ENCODE measurements around the gene CCDC159.
"Not testable (repeated sequence)": the region's sequence is repeated elsewhere in the genome, so short reads cannot be mapped to it uniquely, and the experiment has no call there.

CCDC159 gene

DNA sequence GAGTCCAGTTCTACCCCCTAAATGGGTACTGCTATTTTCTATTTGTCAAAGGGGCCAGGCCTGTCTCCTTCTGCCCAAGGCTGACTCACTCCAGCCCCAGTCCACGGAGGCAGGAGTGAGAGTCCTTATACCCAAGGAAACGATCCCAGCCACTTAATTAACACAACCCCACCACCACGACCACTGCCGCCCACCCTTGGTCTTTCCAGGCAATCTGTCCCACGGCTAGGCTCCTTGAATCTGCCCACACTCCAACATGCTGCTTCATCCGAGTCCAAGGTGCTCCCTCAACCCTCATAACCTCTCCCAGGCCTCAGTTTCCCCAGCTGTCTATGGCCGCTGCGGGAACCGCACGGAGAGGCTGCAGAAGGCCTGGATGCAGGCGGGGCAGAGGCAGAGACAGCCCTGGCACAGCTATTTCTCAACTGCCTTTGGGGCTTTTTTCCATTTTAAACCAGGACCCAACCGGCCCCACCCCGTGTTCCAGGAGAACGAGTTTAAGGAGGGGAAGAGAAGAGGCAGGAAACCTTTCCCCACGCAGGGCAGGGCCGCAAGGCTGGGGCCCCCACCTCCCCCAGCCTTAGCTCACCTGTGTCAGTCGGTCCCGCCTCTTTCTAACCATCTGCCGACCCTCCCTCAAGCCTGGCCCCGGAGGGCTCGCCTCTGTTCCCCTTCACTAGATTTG, 7.6 kb upstream of the CCDC159 start:
- peak; percentile 24 for DNase-seq

DNA sequence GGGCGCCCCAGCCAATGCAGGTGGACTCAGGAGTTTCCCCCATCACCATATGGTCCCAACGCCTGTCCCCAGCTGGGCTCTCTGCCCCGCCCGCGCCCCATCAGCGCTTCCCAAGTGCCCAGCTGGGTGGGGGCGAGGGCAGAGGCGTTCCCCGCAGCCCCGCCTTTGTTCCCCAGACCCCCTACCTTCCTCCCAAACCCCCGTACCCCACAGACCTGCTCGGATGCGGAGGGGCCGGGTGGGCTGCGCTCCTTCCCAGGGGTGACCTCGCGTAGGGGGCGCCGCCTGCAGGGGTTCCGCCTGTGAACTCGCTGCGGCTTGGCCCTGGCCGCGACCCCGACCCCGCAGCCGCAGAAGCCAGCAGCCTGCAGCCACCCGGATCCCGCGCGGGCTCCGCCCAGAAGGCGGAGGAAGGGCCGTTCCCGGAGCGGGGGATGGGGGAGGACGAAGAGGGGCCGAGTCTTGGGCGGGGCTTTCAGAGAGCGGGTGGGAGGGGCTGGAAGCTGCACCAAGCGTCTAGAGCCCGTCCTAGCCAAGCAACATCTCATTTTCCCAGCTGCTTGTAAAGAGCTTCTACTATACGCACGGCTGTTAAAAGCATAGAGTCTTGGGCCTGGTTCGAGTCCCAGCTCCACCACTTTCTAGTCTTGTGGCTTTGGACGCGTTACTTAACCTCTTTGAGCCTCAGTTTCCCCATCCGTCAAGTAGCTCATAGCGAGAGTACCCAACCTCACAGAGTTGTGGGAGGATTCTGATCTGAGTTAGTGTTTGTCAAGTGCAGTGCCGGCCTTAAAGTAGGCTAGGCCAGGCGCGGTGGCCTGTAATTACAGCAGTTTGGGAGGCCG, 6.8 kb upstream of the CCDC159 start, which contains the start of gene RAB3D:
Gene RAB3D (minus strand): TSS at position 404 of the 845 bp plus-strand sequence. CDS start 2,258 bp downstream, outside the sequence.
- DNase-seq, result peak; percentile 96

- DNase-seq, result not testable (repeated sequence)
Observed at GRCh38 chr19:11340099-11340467, 6.2 kb upstream of the CCDC159 start.

DNA sequence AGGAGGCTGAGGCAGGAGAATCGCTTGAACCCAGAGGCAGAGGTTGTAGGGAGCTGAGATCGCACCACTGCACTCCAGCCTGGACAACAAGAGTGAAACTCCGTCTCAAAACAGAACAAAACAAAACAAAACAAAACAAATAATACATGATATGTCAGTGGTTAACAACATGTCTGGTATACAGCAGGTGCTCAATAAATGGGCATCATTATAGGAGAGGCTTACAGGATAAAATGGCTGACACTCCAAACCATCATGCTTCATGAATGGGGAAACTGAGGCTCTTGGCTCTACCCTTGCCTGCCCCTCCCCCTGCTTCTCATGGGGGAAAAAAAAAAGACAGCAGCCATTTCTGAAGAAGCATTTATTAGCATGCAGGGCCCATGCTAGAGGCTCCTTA, 3.9 kb upstream of the CCDC159 start:
- DNase-seq, result no peak

- DNase-seq, result no peak
Observed at GRCh38 chr19:11345122-11345803, 1.1 kb upstream of the CCDC159 start.

- no peak for DNase-seq
Observed at GRCh38 chr19:11347546-11348039, 1.3 kb downstream of the CCDC159 start.

- DNase-seq, result no peak
Observed at GRCh38 chr19:11349171-11349570, 2.9 kb downstream of the CCDC159 start.

DNA sequence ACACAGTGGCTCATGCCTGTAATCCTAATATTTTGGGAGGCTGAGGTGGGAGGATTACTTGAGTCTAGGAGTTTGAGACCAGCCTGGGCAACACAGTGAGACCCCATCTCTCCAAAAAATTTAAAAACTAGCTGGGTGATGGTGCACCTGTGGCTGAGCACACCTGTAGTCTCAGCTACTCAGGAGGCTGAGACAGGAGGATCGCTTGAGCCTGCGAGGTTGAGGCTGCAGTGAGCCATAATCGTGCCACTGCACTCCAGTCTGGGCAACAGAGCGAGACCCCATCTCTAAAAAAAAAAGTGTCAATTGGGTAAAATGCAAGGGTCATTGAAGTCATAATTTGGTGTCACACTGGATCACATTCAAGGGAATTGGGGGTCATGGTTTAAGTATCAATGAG, 7.8 kb downstream of the CCDC159 start:
- not testable (repeated sequence) for DNase-seq

DNA sequence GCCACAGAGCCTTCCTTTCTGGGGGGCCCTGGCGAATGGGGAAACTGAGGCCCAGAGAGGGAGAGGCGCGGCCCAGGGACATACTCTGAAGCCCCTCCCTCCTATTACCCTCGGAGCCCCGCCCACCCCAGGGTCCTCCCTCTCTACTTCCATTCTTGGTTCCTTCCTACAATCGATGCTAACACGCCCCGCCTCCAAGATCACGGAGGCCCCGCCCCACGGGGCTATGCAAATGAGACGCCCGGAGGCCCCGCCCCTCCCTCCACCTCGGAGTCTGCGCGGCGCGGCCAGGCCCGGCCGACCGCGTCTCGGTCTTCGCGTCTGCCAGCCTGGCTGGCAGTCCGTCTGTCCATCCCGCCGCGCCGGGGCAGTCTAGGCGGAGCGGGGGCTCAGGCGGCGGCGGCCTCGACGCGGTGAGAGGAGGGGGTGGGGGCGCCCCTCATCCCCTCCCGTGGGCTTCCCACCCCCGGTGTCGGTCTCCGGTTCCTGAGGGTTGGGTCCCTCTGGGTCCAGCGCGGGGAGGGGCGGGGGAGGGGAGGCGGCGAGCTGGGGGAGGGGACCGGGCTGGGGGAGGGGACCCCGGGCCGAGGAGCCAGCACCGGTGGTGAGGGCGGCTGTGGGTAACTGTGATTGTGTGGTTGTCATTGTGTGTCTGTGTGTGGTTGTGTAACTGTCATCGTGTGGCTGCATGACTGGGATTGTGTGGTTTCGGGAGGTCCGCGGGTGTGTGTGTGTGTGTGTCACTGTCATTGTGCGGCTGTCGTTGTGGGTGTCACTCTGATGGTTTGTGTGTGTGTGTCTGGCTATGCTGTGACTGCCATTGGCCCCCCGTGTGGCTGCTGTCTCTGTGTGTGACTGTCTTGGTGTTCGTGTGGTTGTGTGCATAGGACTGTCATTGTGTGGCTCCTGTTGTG, 9.1 kb downstream of the CCDC159 start, which contains the start of gene PLPPR2:
Gene PLPPR2 (plus strand): TSS at position 273 of the 914 bp plus-strand sequence. CDS start 2,242 bp downstream, outside the sequence.
- DNase-seq, result peak; percentile 94

DNA sequence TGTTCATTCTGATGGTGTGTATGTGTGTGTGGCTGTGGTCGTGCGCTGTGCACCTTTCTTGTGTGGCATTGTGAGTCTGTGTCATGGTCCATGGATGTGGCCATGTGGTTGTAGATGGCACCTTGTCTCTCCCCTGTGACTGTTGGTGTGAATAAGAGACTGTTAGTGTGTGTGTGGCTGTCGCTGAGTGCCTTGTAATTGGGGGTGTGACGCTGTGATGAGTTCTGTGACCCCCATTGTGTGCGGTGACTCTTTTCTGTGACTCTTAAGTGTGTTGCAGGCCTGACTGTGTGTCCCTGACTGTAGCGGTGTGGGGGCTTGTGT, 9.7 kb downstream of the CCDC159 start:
- no peak for DNase-seq

DNA sequence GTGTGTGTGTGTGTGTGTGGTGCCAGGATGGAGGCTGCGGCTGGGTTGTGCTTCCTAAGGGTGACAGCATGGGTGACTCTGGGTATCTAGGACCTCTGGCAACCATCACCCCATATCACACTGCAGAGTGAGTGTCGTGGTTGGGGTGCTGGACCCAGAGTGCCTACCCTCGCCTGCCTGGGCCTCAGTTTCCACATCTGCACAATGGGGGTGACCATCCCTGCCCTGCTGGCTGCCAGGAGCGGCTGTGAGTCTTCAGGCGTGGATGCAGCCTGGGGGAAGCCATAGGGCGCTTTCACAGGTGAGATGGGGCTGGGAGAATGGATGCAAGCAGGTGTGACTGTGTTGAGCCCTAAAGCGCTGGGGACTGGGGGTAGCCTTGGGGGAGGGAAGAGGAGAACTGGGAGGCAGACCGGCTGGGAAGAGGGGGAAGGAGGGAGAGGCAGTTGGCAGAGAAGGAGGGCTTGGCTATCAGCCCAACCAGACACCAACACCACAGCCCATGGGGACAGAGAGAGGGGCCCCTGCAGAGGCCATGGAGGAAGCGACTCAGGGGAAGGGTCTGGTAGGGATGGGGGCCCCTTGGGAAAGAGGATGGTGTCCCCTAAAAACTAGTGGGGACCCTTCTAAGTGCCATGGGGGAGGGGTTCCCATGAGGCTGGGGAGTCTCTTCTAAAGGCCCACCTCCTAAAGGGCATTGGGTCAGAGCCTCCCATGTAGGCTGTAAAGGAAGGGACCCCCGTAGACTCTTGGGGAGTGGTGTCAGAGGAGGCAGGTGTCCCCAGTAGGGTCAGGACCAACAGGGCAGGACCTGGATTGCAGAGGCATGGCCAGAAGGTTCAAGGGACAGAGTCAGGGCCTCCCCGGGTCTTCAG, 10.6 kb downstream of the CCDC159 start:
- no peak for DNase-seq

GRCh38 chr19:11359421-11359820, 13.1 kb downstream of the CCDC159 start:
- DNase-seq, result no peak

DNA sequence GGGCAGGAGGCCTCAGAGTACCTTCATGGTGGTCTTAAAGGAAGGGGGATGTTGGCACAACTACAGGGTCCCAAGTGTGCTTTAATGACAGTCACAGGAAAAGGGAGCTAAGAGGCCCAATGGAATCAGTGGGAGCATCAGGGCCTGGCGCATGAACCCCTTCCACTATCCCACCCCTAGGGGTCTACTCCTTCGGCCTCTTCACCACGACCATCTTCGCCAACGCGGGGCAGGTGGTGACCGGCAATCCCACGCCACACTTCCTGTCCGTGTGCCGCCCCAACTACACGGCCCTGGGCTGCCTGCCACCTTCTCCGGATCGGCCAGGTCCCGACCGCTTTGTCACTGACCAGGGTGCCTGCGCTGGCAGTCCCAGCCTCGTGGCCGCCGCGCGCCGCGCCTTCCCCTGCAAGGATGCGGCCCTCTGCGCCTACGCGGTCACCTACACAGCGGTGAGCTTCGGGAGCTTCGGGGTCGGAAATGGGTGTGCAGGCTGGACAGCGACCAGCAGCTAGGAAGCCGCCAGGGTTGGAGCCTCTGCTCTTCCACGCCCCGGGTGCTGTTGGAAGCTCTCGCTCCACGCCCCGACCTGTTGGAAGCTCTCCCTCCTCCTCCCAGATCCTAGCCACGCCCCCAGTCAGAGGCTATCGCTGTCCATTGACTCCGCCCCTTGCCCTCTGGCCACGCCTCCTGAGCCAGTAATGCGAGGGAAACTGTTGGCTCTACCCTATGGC, 14.9 kb downstream of the CCDC159 start:
- no peak for DNase-seq

DNA sequence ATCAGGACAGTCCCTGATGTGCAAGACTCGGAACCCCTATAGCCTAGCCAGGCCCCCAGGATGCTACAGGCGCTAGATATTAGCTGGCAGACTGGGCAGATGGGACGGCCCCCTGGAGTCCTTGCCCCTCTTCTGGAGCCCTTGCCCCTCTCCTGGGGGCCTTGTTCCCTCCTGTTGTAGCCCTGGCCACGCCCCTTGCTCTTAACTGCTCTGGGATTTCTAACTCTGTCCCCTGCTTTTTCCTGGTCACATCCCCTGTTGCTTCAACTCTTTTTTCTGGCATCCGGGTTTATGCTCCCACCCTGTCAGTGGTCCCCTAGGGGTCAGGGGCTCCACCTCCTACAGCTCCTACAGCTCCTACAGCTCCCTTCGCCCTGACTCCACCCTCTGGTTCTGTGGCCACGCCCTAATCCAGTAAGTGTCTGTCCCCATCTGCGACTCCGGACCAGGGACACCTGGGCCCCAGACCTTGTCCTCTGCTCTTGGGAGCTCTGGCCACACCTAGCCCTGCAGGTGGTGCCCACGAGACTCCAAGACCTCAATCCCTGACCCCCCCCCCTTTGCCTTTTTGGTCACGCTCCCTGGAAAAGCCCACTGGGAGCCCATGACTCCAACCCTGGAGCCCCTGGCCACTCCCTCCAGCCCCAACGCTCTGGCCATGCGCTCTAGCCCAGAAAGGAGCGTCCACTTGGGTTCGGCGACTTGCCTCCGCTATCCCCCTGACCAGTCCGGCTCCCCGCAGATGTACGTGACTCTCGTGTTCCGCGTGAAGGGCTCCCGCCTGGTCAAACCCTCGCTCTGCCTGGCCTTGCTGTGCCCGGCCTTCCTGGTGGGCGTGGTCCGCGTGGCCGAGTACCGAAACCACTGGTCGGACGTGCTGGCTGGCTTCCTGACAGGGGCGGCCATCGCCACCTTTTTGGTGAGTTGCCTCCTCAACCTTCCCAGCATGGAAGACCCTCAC, 15.7 kb downstream of the CCDC159 start:
- DNase-seq, result no peak

- DNase-seq, result no peak
Observed at GRCh38 chr19:11363881-11364280, 17.6 kb downstream of the CCDC159 start.

- DNase-seq, result no peak
Observed at GRCh38 chr19:11364296-11364904, 18.1 kb downstream of the CCDC159 start.

DNA sequence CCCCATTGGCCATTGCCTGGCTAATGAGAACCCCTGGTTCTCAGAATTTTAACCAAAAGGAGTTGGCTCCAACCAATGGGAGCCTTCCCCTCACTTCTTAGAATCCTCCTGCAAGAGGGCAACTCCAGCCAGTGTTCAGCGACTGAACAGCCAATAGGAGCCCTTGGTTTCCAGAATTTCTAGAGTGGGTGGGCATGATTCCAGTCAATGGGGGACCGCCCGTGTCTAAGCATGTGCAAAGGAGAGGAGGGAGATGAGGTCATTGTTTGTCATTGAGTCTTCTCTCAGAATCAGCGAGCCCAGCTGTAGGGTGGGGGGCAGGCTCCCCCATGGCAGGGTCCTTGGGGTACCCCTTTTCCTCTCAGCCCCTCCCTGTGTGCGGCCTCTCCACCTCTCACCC, 18.6 kb downstream of the CCDC159 start:
- DNase-seq, result no peak

- DNase-seq, result no peak
Observed at GRCh38 chr19:11365557-11366117, 19.3 kb downstream of the CCDC159 start.
